Mesothelial cell of epicardium (in vitro differentiated cells): ENCODE results near the gene THSD4. TPM values are rescaled to one million over a fixed set of nuclear protein-coding genes. Genes with fewer than 3 reads are reported as not detected.
A peak's percentile ranks its signal among the peaks of the same experiment; 100 is the strongest.

Experiments used
- DNase-seq, 2 experiments: peaks; one replicate each; pipeline ENCODE4 v3.0.0; 2021; ENCODE audit warnings: low spot score in 2 of 2; ENCODE audit not compliant: unreplicated experiment in 2 of 2
- H3K27ac Mint-ChIP-seq: 2 replicates; pipeline ENCODE4 v1.8.0; 2021; ENCODE audit warnings: mixed read lengths
- H3K27me3 Mint-ChIP-seq: 2 replicates; pipeline ENCODE4 v1.8.0; 2021; ENCODE audit warnings: low read depth, mixed read lengths
- H3K36me3 Mint-ChIP-seq: 2 replicates; pipeline ENCODE4 v1.8.0; 2021; ENCODE audit warnings: mixed read lengths
- H3K4me1 Mint-ChIP-seq: 2 replicates; pipeline ENCODE4 v1.8.0; 2021; ENCODE audit warnings: mixed read lengths
- H3K4me3 Mint-ChIP-seq: 2 replicates; pipeline ENCODE4 v1.8.0; 2021; ENCODE audit warnings: mild to moderate bottlenecking, moderate library complexity, mixed read lengths
- H3K9me3 Mint-ChIP-seq: 2 replicates; pipeline ENCODE4 v1.8.0; 2021; ENCODE audit warnings: mixed read lengths
- CTCF ChIP-seq: fragments of 200-600 bp; sonication (generic); IDR thresholded peaks from one replicate; pipeline ENCODE4 v1.5.0; 2021; ENCODE audit warnings: antibody characterized with exemption; ENCODE audit not compliant: unreplicated experiment
- total RNA-seq: library from RNA; stranded (reverse); gene quantifications from 3 replicates; pipeline ENCODE4 v1.2.1, GENCODE V29; 2021

The THSD4 gene
- total RNA-seq, 1 donor from 2014 or later: 93.9 TPM

- no peaks in the 10 kb centered on the region for H3K9me3 Mint-ChIP-seq
- H3K4me1 Mint-ChIP-seq: peaks cover 72% of the 10 kb centered on the region
- TF ChIP-seq CTCF: no peak
- peak overlapping the region; percentile 86 for H3K27ac Mint-ChIP-seq
- no peaks in the 10 kb centered on the region for H3K27me3 Mint-ChIP-seq
- H3K36me3 Mint-ChIP-seq: peaks cover 1% of the 10 kb centered on the region
- no peak overlapping the region for H3K4me3 Mint-ChIP-seq
- DNase-seq: no peak
These were observed 562.9 kb downstream of the THSD4 start for GRCh38 chr15:71678191-71678590.

DNA sequence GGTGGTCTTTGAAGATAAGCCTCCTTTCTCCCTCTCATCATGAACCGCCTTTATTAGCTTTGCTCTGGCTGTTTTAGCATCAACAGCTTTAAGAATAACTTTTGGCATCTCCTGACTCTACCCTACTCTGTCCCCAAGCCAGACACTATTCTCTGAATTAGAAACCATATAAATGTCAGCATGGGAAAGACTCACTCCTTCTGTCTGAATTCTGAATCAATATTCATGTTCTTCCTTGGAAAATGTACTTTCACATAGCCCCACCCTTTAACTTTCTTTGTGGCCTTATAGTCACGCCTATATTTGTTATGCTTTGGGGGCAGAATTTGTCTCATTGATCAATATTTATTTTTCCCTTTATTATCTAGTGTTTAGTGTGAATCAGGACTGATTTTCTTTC lies 563.3 kb downstream of the THSD4 start:
- no peaks in the 10 kb centered on the region for H3K27me3 Mint-ChIP-seq
- no peak for TF ChIP-seq CTCF
- H3K36me3 Mint-ChIP-seq: no peaks in the 10 kb centered on the region
- H3K9me3 Mint-ChIP-seq: no peaks in the 10 kb centered on the region
- DNase-seq: no peak
- peak overlapping the region; percentile 86 for H3K27ac Mint-ChIP-seq
- H3K4me3 Mint-ChIP-seq: no peak overlapping the region
- peaks cover 75% of the 10 kb centered on the region for H3K4me1 Mint-ChIP-seq

GRCh38 chr15:71679223-71679792 lies 564.0 kb downstream of the THSD4 start:
- peaks cover 81% of the 10 kb centered on the region for H3K4me1 Mint-ChIP-seq
- H3K36me3 Mint-ChIP-seq: no peaks in the 10 kb centered on the region
- no peak for TF ChIP-seq CTCF
- no peaks in the 10 kb centered on the region for H3K9me3 Mint-ChIP-seq
- no peaks in the 10 kb centered on the region for H3K27me3 Mint-ChIP-seq
- H3K27ac Mint-ChIP-seq: peak overlapping the region; percentile 86
- no peak for DNase-seq
- H3K4me3 Mint-ChIP-seq: no peak overlapping the region

- TF ChIP-seq CTCF: no peak
- no peak for DNase-seq
- Mint-ChIP-seq H3K27ac (peak overlapping the region; percentile 86), H3K4me1 (peaks cover 86% of the 10 kb centered on the region), H3K4me3 (no peak overlapping the region), H3K9me3 (no peaks in the 10 kb centered on the region), H3K27me3 (no peaks in the 10 kb centered on the region), H3K36me3 (no peaks in the 10 kb centered on the region)
These were observed 564.6 kb downstream of the THSD4 start for GRCh38 chr15:71679793-71680353.

- Mint-ChIP-seq H3K27ac (peak overlapping the region; percentile 95), H3K4me3 (no peak overlapping the region), H3K9me3 (no peaks in the 10 kb centered on the region)
These were observed 566.7 kb downstream of the THSD4 start for GRCh38 chr15:71682001-71682400.

More at GRCh38 chr15:71682001-71682400, 566.7 kb downstream of the THSD4 start:
- no peaks in the 10 kb centered on the region for H3K27me3 Mint-ChIP-seq
- DNase-seq: no peak
- H3K36me3 Mint-ChIP-seq: no peaks in the 10 kb centered on the region
- TF ChIP-seq CTCF: no peak
- H3K4me1 Mint-ChIP-seq: peaks cover 85% of the 10 kb centered on the region
